ENCODE measurements around the gene MAP1B.

DNA sequence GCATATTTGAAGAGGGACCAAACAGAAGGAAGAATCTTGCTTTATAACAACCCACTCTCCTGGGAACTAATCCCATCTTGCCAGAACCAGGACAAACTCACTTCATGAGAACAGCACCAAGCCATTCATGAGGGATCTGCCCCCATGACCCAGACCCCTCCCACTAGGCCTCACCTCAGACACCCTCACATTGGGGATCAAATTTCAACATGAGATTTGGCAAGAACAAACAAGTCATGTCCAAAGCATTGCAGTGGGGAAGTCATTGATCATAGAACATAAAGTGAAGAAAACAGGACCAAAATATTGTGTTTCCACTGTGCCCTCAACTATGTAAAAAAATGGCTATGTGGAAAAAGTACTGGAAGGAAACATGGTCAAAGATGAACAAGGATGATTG, 43.9 kb downstream of the MAP1B start:
- TF ChIP-seq FOXA1 (IDR thresholded peaks at IDR 0.05) = no peak
- TF ChIP-seq, protein P1, sequence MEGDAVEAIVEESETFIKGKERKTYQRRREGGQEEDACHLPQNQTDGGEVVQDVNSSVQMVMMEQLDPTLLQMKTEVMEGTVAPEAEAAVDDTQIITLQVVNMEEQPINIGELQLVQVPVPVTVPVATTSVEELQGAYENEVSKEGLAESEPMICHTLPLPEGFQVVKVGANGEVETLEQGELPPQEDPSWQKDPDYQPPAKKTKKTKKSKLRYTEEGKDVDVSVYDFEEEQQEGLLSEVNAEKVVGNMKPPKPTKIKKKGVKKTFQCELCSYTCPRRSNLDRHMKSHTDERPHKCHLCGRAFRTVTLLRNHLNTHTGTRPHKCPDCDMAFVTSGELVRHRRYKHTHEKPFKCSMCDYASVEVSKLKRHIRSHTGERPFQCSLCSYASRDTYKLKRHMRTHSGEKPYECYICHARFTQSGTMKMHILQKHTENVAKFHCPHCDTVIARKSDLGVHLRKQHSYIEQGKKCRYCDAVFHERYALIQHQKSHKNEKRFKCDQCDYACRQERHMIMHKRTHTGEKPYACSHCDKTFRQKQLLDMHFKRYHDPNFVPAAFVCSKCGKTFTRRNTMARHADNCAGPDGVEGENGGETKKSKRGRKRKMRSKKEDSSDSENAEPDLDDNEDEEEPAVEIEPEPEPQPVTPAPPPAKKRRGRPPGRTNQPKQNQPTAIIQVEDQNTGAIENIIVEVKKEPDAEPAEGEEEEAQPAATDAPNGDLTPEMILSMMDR (IDR thresholded peaks at IDR 0.05; ENCODE audit: low read depth, low read length, missing input control) = no peak
- no peak for TF ChIP-seq GABPA (IDR thresholded peaks at IDR 0.05 in 1 of 2, conservative IDR thresholded peaks at IDR 0.05 in 1 of 2)
- no peak for TF ChIP-seq TAF1 (conservative IDR thresholded peaks at IDR 0.05)
- no peak for TF ChIP-seq RAD21 (IDR thresholded peaks at IDR 0.05)
- TF ChIP-seq YY1 (IDR thresholded peaks at IDR 0.05) = no peak
- TF ChIP-seq, protein P2, sequence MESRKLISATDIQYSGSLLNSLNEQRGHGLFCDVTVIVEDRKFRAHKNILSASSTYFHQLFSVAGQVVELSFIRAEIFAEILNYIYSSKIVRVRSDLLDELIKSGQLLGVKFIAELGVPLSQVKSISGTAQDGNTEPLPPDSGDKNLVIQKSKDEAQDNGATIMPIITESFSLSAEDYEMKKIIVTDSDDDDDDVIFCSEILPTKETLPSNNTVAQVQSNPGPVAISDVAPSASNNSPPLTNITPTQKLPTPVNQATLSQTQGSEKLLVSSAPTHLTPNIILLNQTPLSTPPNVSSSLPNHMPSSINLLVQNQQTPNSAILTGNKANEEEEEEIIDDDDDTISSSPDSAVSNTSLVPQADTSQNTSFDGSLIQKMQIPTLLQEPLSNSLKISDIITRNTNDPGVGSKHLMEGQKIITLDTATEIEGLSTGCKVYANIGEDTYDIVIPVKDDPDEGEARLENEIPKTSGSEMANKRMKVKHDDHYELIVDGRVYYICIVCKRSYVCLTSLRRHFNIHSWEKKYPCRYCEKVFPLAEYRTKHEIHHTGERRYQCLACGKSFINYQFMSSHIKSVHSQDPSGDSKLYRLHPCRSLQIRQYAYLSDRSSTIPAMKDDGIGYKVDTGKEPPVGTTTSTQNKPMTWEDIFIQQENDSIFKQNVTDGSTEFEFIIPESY (IDR thresholded peaks at IDR 0.05) = no peak
- TF ChIP-seq, protein P3, sequence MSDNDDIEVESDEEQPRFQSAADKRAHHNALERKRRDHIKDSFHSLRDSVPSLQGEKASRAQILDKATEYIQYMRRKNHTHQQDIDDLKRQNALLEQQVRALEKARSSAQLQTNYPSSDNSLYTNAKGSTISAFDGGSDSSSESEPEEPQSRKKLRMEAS (IDR thresholded peaks at IDR 0.05) = no peak
